Measurements from ENCODE around the gene PTER.

PTER gene

GRCh38 chr10:16505161-16505560 lies 68.4 kb downstream of the PTER start:
- TF ChIP-seq CTCF (IDR thresholded peaks at IDR 0.05; ENCODE audit: low read depth, low read length): no peak
- DNase-seq (ENCODE audit: low read depth, low spot score): no peak
- no peak overlapping the region for H3K4me3 ChIP-seq (ENCODE audit: low read depth, low read length)
- in situ Hi-C loops (cut with HindIII; ENCODE audit: low sequenced_read_pairs): no loop called here

GRCh38 chr10:16509996-16510395 lies 73.2 kb downstream of the PTER start:
- DNase-seq (ENCODE audit: low read depth, low spot score): no peak
- H3K4me3 ChIP-seq (ENCODE audit: low read depth, low read length): no peak overlapping the region
- in situ Hi-C loops (cut with HindIII; ENCODE audit: low sequenced_read_pairs): no loop called here
- no peak for TF ChIP-seq CTCF (IDR thresholded peaks at IDR 0.05; ENCODE audit: low read depth, low read length)

- no peak for DNase-seq (ENCODE audit: low read depth, low spot score)
- in situ Hi-C loops (cut with HindIII; ENCODE audit: low sequenced_read_pairs): no loop called here
- TF ChIP-seq CTCF (IDR thresholded peaks at IDR 0.05; ENCODE audit: low read depth, low read length): no peak
- no peak overlapping the region for H3K4me3 ChIP-seq (ENCODE audit: low read depth, low read length)
These were observed 74.0 kb downstream of the PTER start for GRCh38 chr10:16510843-16511242.

GRCh38 chr10:16518822-16519221 lies 82.0 kb downstream of the PTER start:
- in situ Hi-C loops (cut with HindIII; ENCODE audit: low sequenced_read_pairs): no loop called here
- peak; percentile 26 for TF ChIP-seq CTCF (IDR thresholded peaks at IDR 0.05; ENCODE audit: low read depth, low read length)
- no peak for DNase-seq (ENCODE audit: low read depth, low spot score)
- H3K4me3 ChIP-seq (ENCODE audit: low read depth, low read length): no peak overlapping the region

- in situ Hi-C loops (cut with HindIII; ENCODE audit: low sequenced_read_pairs): no loop called here
- no peak for TF ChIP-seq CTCF (IDR thresholded peaks at IDR 0.05; ENCODE audit: low read depth, low read length)
- no peak for DNase-seq (ENCODE audit: low read depth, low spot score)
- H3K4me3 ChIP-seq (ENCODE audit: low read depth, low read length): no peak overlapping the region
These were observed 82.6 kb downstream of the PTER start for GRCh38 chr10:16519250-16519907.

GRCh38 chr10:16519908-16520861 lies 83.4 kb downstream of the PTER start:
- H3K4me3 ChIP-seq (ENCODE audit: low read depth, low read length): no peak overlapping the region

More at GRCh38 chr10:16519908-16520861, 83.4 kb downstream of the PTER start:
- no peak for TF ChIP-seq CTCF (IDR thresholded peaks at IDR 0.05; ENCODE audit: low read depth, low read length)
- DNase-seq (ENCODE audit: low read depth, low spot score): no peak
- in situ Hi-C loops (cut with HindIII; ENCODE audit: low sequenced_read_pairs): no loop called here
